ENCODE results near the gene KCNQ5.

DNA sequence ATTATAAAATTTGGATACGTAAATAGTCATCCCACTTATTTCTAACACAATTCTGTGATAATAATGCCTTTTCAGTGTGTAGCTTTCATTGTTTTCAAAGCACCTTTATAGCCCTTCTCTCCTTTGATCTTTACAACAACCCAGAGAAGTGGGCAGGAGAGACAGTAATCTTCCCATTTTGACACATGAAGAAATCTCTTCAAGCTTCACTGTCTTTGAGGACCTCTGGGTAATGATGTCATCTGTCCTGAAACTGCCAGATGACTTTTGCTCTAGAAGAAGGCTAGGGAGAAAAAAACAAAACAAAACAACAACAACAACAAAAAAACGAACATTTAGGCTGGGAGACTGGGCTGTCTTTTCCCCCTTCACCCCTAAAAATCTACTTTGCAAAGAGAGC lies 203.0 kb downstream of the KCNQ5 start:
- TF ChIP-seq, protein P1, sequence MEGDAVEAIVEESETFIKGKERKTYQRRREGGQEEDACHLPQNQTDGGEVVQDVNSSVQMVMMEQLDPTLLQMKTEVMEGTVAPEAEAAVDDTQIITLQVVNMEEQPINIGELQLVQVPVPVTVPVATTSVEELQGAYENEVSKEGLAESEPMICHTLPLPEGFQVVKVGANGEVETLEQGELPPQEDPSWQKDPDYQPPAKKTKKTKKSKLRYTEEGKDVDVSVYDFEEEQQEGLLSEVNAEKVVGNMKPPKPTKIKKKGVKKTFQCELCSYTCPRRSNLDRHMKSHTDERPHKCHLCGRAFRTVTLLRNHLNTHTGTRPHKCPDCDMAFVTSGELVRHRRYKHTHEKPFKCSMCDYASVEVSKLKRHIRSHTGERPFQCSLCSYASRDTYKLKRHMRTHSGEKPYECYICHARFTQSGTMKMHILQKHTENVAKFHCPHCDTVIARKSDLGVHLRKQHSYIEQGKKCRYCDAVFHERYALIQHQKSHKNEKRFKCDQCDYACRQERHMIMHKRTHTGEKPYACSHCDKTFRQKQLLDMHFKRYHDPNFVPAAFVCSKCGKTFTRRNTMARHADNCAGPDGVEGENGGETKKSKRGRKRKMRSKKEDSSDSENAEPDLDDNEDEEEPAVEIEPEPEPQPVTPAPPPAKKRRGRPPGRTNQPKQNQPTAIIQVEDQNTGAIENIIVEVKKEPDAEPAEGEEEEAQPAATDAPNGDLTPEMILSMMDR (IDR thresholded peaks at IDR 0.05; ENCODE audit: low read depth, low read length) = no peak
- no peak for TF ChIP-seq EZH2phosphoT487 (IDR thresholded peaks at IDR 0.05; ENCODE audit: low read depth)
